Central memory CD8-positive, alpha-beta T cell (primary cell): Measurements from ENCODE around the gene VAMP8.
"Not testable (repeated sequence)": the region's sequence is repeated elsewhere in the genome, so short reads cannot be mapped to it uniquely, and the experiment has no call there.

Experiments
- ATAC-seq: fragments of 150-1000 bp; cut with Tn5 transposase; replicated peaks from 2 replicates; pipeline ENCODE4 v1.10.0; 2022; ENCODE audit warnings: mild to moderate bottlenecking, moderate FRiP score, moderate number of reproducible peaks; ENCODE audit not compliant: poor library complexity, severe bottlenecking; ENCODE audit errors: extremely low read depth
- DNase-seq, 2 donors: peaks; one replicate each; pipeline ENCODE4 v3.0.0; 2021; ENCODE audit warnings: low spot score in 2 of 2
- H3K27ac Mint-ChIP-seq: one replicate; pipeline ENCODE4 v1.8.0; 2022; ENCODE audit warnings: low read depth, mild to moderate bottlenecking, moderate library complexity, mixed read lengths
- H3K27me3 Mint-ChIP-seq: one replicate; pipeline ENCODE4 v1.8.0; 2022; ENCODE audit warnings: mixed read lengths
- H3K36me3 Mint-ChIP-seq: one replicate; pipeline ENCODE4 v1.8.0; 2022; ENCODE audit warnings: mild to moderate bottlenecking, moderate library complexity, mixed read lengths; ENCODE audit not compliant: insufficient read depth
- H3K4me1 Mint-ChIP-seq: one replicate; pipeline ENCODE4 v1.8.0; 2022; ENCODE audit warnings: mixed read lengths
- H3K4me3 Mint-ChIP-seq: one replicate; pipeline ENCODE4 v1.8.0; 2022; ENCODE audit warnings: mild to moderate bottlenecking, moderate library complexity, mixed read lengths
- H3K9me3 Mint-ChIP-seq: one replicate; pipeline ENCODE4 v1.8.0; 2022; ENCODE audit warnings: mixed read lengths

The VAMP8 gene

GRCh38 chr2:85589181-85589580 is 11.8 kb downstream of the VAMP8 start:
- Mint-ChIP-seq H3K4me1 (peaks cover 47% of the 10 kb centered on the region), H3K27me3 (no peaks in the 10 kb centered on the region), H3K9me3 (no peaks in the 10 kb centered on the region), H3K36me3 (peaks cover 4% of the 10 kb centered on the region), H3K4me3 (no peak overlapping the region), H3K27ac (peak overlapping the region; percentile 39)
- ATAC-seq (no peak), DNase-seq (no peak)

- H3K36me3 Mint-ChIP-seq, result peaks cover 2% of the 10 kb centered on the region
- H3K9me3 Mint-ChIP-seq, result no peaks in the 10 kb centered on the region
- H3K27me3 Mint-ChIP-seq, result no peaks in the 10 kb centered on the region
- H3K4me1 Mint-ChIP-seq, result peaks cover 51% of the 10 kb centered on the region
- H3K27ac Mint-ChIP-seq, result no peak overlapping the region
- H3K4me3 Mint-ChIP-seq, result no peak overlapping the region
- ATAC-seq (no peak), DNase-seq (no peak)
Observed at GRCh38 chr2:85589982-85590791, 12.8 kb downstream of the VAMP8 start.

- H3K4me1 Mint-ChIP-seq, result peaks cover 51% of the 10 kb centered on the region
- H3K9me3 Mint-ChIP-seq, result no peaks in the 10 kb centered on the region
- no peak overlapping the region for H3K4me3 Mint-ChIP-seq
- peaks cover 7% of the 10 kb centered on the region for H3K36me3 Mint-ChIP-seq
- H3K27me3 Mint-ChIP-seq, result no peaks in the 10 kb centered on the region
- DNase-seq (no peak), ATAC-seq (no peak)
- H3K27ac Mint-ChIP-seq, result no peak overlapping the region
Observed at GRCh38 chr2:85590950-85591349, 13.6 kb downstream of the VAMP8 start.

GRCh38 chr2:85591563-85591962 is 14.2 kb downstream of the VAMP8 start:
- H3K4me1 Mint-ChIP-seq, result peaks cover 56% of the 10 kb centered on the region
- H3K4me3 Mint-ChIP-seq, result no peak overlapping the region
- no peak overlapping the region for H3K27ac Mint-ChIP-seq
- ATAC-seq (no peak), DNase-seq (no peak)
- H3K9me3 Mint-ChIP-seq, result no peaks in the 10 kb centered on the region
- no peaks in the 10 kb centered on the region for H3K27me3 Mint-ChIP-seq
- H3K36me3 Mint-ChIP-seq, result peaks cover 8% of the 10 kb centered on the region

- H3K4me3 Mint-ChIP-seq, H3K27me3 Mint-ChIP-seq, H3K36me3 Mint-ChIP-seq, ATAC-seq, H3K9me3 Mint-ChIP-seq, H3K27ac Mint-ChIP-seq, DNase-seq: not testable (repeated sequence)
- H3K4me1 Mint-ChIP-seq, result peaks cover 64% of the 10 kb centered on the region
Observed at GRCh38 chr2:85592299-85592698, 14.9 kb downstream of the VAMP8 start.

- DNase-seq (no peak), ATAC-seq (no peak)
- Mint-ChIP-seq H3K27me3 (no peaks in the 10 kb centered on the region), H3K9me3 (no peaks in the 10 kb centered on the region), H3K4me3 (peak overlapping the region; percentile 16), H3K36me3 (peaks cover 9% of the 10 kb centered on the region), H3K4me1 (peaks cover 59% of the 10 kb centered on the region), H3K27ac (peak overlapping the region; percentile 38)
Observed at GRCh38 chr2:85593023-85593422, 15.6 kb downstream of the VAMP8 start.

GRCh38 chr2:85594715-85595300 is 17.4 kb downstream of the VAMP8 start:
- peaks cover 13% of the 10 kb centered on the region for H3K36me3 Mint-ChIP-seq
- H3K4me1 Mint-ChIP-seq, result peaks cover 48% of the 10 kb centered on the region
- peak overlapping the region; percentile 100 for H3K4me3 Mint-ChIP-seq
- H3K9me3 Mint-ChIP-seq, result no peaks in the 10 kb centered on the region
- DNase-seq, result no peak
- H3K27ac Mint-ChIP-seq, result peak overlapping the region; percentile 100
- ATAC-seq, result no peak
- no peaks in the 10 kb centered on the region for H3K27me3 Mint-ChIP-seq

- peak within 1 kb of the TSS; percentile 100 for H3K27ac Mint-ChIP-seq
- H3K4me1 Mint-ChIP-seq, result peaks cover 43% of the 10 kb centered on the region
- H3K9me3 Mint-ChIP-seq, result no peaks in the 10 kb centered on the region
- ATAC-seq, result peak; percentile 100
- DNase-seq, result peak; percentile 72 to 83
- peaks cover 13% of the 10 kb centered on the region for H3K36me3 Mint-ChIP-seq
- H3K4me3 Mint-ChIP-seq, result peak within 1 kb of the TSS; percentile 100
- no peaks in the 10 kb centered on the region for H3K27me3 Mint-ChIP-seq
Observed at GRCh38 chr2:85595301-85596025, 18.1 kb downstream of the VAMP8 start, which contains the start of gene RNF181. RNF181 (plus strand) TSS chr2:85595745; CDS start chr2:85595764, 19 bp downstream.

- ATAC-seq, result no peak
- Mint-ChIP-seq H3K36me3 (peaks cover 13% of the 10 kb centered on the region), H3K4me1 (peaks cover 38% of the 10 kb centered on the region)
Observed at GRCh38 chr2:85596026-85596333, 18.6 kb downstream of the VAMP8 start.

GRCh38 chr2:85596486-85597143 is 19.2 kb downstream of the VAMP8 start:
- DNase-seq (no peak), ATAC-seq (no peak)
- Mint-ChIP-seq H3K4me1 (peaks cover 40% of the 10 kb centered on the region), H3K36me3 (peaks cover 13% of the 10 kb centered on the region), H3K27ac (peak overlapping the region; percentile 100), H3K27me3 (no peaks in the 10 kb centered on the region), H3K4me3 (peak overlapping the region; percentile 100), H3K9me3 (no peaks in the 10 kb centered on the region)

More at GRCh38 chr2:85596026-85596333, 18.6 kb downstream of the VAMP8 start:
- peak overlapping the region; percentile 100 for H3K4me3 Mint-ChIP-seq
- H3K9me3 Mint-ChIP-seq, result no peaks in the 10 kb centered on the region
- H3K27me3 Mint-ChIP-seq, result no peaks in the 10 kb centered on the region
- no peak for DNase-seq
- peak overlapping the region; percentile 100 for H3K27ac Mint-ChIP-seq

GRCh38 chr2:85597241-85597640 is 19.9 kb downstream of the VAMP8 start:
- Mint-ChIP-seq H3K27ac (no peak overlapping the region), H3K4me3 (peak overlapping the region; percentile 100), H3K36me3 (peaks cover 18% of the 10 kb centered on the region), H3K9me3 (no peaks in the 10 kb centered on the region), H3K4me1 (peaks cover 45% of the 10 kb centered on the region), H3K27me3 (no peaks in the 10 kb centered on the region)
- DNase-seq (no peak), ATAC-seq (no peak)

GRCh38 chr2:85598594-85599340 is 21.4 kb downstream of the VAMP8 start:
- Mint-ChIP-seq H3K27ac (no peak overlapping the region), H3K4me3 (no peak overlapping the region)

More at GRCh38 chr2:85598594-85599340, 21.4 kb downstream of the VAMP8 start:
- H3K36me3 Mint-ChIP-seq, result peaks cover 16% of the 10 kb centered on the region
- ATAC-seq (no peak), DNase-seq (no peak)
- H3K4me1 Mint-ChIP-seq, result peaks cover 55% of the 10 kb centered on the region
- H3K9me3 Mint-ChIP-seq, result no peaks in the 10 kb centered on the region
- no peaks in the 10 kb centered on the region for H3K27me3 Mint-ChIP-seq
